HepG2 (cell line): Measurements from ENCODE around the gene ST6GALNAC4. TPM values are rescaled to one million over a fixed set of nuclear protein-coding genes. Genes with fewer than 3 reads are reported as not detected.

Experiments
- ATM ChIP-seq: fragments of 450-650 bp; IDR thresholded peaks from 2 replicates; pipeline ENCODE4 v1.7.1; 2017; ENCODE audit warnings: mild to moderate bottlenecking, borderline replicate concordance
- BCL3 ChIP-seq: sonication (generic); formaldehyde crosslinking; IDR thresholded peaks from 2 replicates; pipeline ENCODE4 v1.5.1; 2020; ENCODE audit warnings: mild to moderate bottlenecking, missing genetic modification reagents, moderate library complexity
- FOXK1 ChIP-seq: sonication (generic); formaldehyde crosslinking; IDR thresholded peaks from 2 replicates; pipeline ENCODE4 v1.4.0; 2020; ENCODE audit warnings: low read depth, missing genetic modification reagents, borderline replicate concordance
- RXRA ChIP-seq: sonication (generic); formaldehyde crosslinking; IDR thresholded peaks from 2 replicates; pipeline ENCODE4 v1.5.1; 2020; ENCODE audit warnings: missing genetic modification reagents
- ZBTB44 ChIP-seq: sonication (generic); formaldehyde crosslinking; IDR thresholded peaks from 2 replicates; pipeline ENCODE4 v1.4.0; 2020; ENCODE audit warnings: missing genetic modification reagents
- ZBTB49 ChIP-seq: sonication (generic); formaldehyde crosslinking; IDR thresholded peaks from 2 replicates; pipeline ENCODE4 v1.4.0; 2020; ENCODE audit warnings: missing genetic modification reagents, borderline replicate concordance
- ZFYVE20 ChIP-seq: sonication (generic); formaldehyde crosslinking; IDR thresholded peaks from 2 replicates; pipeline ENCODE4 v1.8.0; 2023; ENCODE audit warnings: low read depth, mild to moderate bottlenecking, moderate library complexity, missing genetic modification reagents, borderline replicate concordance
- ZKSCAN1 ChIP-seq: fragments of 150-350 bp; IDR thresholded peaks from 2 replicates; pipeline ENCODE4 v1.6.1; 2014; ENCODE audit warnings: low read length
- ZNF235 ChIP-seq: sonication (generic); formaldehyde crosslinking; IDR thresholded peaks from 2 replicates; pipeline ENCODE4 v1.8.1; 2023; ENCODE audit warnings: mild to moderate bottlenecking, missing genetic modification reagents, borderline replicate concordance
- ZNF879 ChIP-seq: sonication (generic); formaldehyde crosslinking; IDR thresholded peaks from 2 replicates; pipeline ENCODE4 v1.8.1; 2023; ENCODE audit warnings: missing genetic modification reagents
- ZNF883 ChIP-seq: sonication (generic); formaldehyde crosslinking; IDR thresholded peaks from 2 replicates; pipeline ENCODE4 v1.5.1; 2020; ENCODE audit warnings: mild to moderate bottlenecking, missing genetic modification reagents; ENCODE audit errors: not compliant biosample characterization
- ZSCAN22 ChIP-seq: sonication (generic); formaldehyde crosslinking; IDR thresholded peaks from 2 replicates; pipeline ENCODE4 v1.4.0; 2020; ENCODE audit warnings: mild to moderate bottlenecking, missing genetic modification reagents
- polyA plus RNA-seq, 8 experiments: library from polyadenylated mRNA; depleted of rRNA in 3 of 8; stranded (reverse) in 7 of 8; unstranded in 1 of 8; fragments of >200 nt; fragmentation: Illumina TruSeq in 4 of 8; extraction: Trizol in 4 of 8; gene quantifications; 2 replicates each; pipeline versions ENCODE4 v1.2.1 to v1.2.3, GENCODE V29; 2011 to 2016; ENCODE audit warnings: low read depth in 4 of 8, missing spikeins in 1 of 8, mixed read lengths in 1 of 8; ENCODE audit not compliant: insufficient read depth in 1 of 8
- total RNA-seq, 5 experiments: library from RNA; depleted of rRNA; stranded (reverse); fragments of >200 nt; fragmentation: Illumina TruSeq; extraction: Trizol; gene quantifications; 2 replicates each; pipeline ENCODE4 v1.2.3, GENCODE V29; 2016; ENCODE audit warnings: low read depth in 1 of 5
- TF ChIP-seq, protein P1 (sequence below): IDR thresholded peaks from 2 replicates; pipeline ENCODE4 v1.6.1; 2016; ENCODE audit warnings: missing compliant biosample characterization, missing genetic modification reagents, borderline replicate concordance
- TF ChIP-seq, protein P2 (sequence below): sonication (generic); formaldehyde crosslinking; IDR thresholded peaks from 2 replicates; pipeline ENCODE4 v1.5.1; 2020; ENCODE audit warnings: missing genetic modification reagents, mild to moderate bottlenecking, borderline replicate concordance
- TF ChIP-seq, protein P3 (sequence below): sonication (generic); formaldehyde crosslinking; IDR thresholded peaks from 2 replicates; pipeline ENCODE4 v1.4.0; 2020; ENCODE audit warnings: missing genetic modification reagents

The ST6GALNAC4 gene
- total and polyA plus RNA-seq, 2 of the 13 experiments (the other 11 are each of a cell fraction or from before 2014, with no cell fraction given) = 18.8 to 27.7 TPM

DNA sequence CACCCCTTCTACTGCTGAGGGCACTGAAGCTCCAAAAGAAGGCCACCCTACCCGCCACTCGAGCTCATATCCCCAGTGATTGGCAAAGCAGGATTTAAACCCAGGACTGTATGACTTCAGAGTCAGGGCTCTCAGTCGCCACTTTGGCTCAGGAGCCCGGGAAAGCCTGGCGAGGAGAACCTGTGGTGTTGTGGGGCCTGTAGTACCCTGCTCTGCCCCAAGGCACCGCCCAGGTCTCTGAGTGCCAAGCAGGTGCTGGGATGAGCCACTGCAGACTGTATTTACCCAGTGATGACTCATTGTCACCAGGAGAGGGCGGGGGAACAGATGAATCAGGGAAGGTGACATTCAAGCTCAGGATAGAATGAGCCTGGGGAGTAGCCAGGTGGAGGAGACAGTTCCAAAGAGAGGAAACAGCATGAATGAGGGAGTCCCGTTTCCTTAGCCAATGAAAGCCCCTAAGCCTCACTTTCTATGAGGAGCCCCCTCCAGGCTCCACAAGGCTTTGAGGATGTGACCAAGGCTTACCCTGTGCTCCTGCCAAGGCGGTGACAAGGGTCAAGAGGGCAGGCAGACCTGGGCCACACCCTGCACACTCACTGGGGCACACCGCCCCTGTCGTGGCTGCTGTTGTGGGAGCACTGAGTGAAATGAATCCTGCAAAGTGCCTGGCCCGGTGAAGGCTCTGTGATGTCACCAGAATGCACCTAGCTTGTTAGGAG lies 38.6 kb upstream of the ST6GALNAC4 start (continued):
- TF ChIP-seq, protein P1, sequence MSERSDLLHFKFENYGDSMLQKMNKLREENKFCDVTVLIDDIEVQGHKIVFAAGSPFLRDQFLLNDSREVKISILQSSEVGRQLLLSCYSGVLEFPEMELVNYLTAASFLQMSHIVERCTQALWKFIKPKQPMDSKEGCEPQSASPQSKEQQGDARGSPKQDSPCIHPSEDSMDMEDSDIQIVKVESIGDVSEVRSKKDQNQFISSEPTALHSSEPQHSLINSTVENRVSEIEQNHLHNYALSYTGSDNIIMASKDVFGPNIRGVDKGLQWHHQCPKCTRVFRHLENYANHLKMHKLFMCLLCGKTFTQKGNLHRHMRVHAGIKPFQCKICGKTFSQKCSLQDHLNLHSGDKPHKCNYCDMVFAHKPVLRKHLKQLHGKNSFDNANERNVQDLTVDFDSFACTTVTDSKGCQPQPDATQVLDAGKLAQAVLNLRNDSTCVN (CRISPR knock-in tag) = no peak
- TF ChIP-seq ZNF235 (CRISPR knock-in tag) (no peak), FOXK1 (CRISPR knock-in tag) (peak; percentile 31; the same call in 1 of the 2 replicates), ZFYVE20 (CRISPR knock-in tag) (no peak), BCL3 (no peak), RXRA (CRISPR knock-in tag) (peak; percentile 49; the same call in 1 of the 2 replicates), ATM (no peak), ZNF883 (CRISPR knock-in tag) (peak; percentile 46), ZBTB44 (CRISPR knock-in tag) (no peak), ZNF879 (CRISPR knock-in tag) (no peak), ZBTB49 (CRISPR knock-in tag) (no peak), ZSCAN22 (CRISPR knock-in tag) (no peak), ZKSCAN1 (no peak)
- TF ChIP-seq, protein P2, sequence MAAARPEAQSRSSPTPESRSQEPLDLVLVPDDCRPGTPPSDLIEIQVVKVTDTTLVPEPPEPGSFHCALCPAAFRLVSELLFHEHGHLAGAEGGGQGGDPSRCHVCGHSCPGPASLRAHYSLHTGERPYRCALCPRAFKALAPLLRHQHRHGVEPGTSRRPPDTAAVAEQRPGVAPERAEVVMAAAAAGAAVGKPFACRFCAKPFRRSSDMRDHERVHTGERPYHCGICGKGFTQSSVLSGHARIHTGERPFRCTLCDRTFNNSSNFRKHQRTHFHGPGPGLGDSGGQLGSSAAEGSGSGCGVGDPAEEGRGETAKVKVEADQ (CRISPR knock-in tag) = no peak
- TF ChIP-seq, protein P3, sequence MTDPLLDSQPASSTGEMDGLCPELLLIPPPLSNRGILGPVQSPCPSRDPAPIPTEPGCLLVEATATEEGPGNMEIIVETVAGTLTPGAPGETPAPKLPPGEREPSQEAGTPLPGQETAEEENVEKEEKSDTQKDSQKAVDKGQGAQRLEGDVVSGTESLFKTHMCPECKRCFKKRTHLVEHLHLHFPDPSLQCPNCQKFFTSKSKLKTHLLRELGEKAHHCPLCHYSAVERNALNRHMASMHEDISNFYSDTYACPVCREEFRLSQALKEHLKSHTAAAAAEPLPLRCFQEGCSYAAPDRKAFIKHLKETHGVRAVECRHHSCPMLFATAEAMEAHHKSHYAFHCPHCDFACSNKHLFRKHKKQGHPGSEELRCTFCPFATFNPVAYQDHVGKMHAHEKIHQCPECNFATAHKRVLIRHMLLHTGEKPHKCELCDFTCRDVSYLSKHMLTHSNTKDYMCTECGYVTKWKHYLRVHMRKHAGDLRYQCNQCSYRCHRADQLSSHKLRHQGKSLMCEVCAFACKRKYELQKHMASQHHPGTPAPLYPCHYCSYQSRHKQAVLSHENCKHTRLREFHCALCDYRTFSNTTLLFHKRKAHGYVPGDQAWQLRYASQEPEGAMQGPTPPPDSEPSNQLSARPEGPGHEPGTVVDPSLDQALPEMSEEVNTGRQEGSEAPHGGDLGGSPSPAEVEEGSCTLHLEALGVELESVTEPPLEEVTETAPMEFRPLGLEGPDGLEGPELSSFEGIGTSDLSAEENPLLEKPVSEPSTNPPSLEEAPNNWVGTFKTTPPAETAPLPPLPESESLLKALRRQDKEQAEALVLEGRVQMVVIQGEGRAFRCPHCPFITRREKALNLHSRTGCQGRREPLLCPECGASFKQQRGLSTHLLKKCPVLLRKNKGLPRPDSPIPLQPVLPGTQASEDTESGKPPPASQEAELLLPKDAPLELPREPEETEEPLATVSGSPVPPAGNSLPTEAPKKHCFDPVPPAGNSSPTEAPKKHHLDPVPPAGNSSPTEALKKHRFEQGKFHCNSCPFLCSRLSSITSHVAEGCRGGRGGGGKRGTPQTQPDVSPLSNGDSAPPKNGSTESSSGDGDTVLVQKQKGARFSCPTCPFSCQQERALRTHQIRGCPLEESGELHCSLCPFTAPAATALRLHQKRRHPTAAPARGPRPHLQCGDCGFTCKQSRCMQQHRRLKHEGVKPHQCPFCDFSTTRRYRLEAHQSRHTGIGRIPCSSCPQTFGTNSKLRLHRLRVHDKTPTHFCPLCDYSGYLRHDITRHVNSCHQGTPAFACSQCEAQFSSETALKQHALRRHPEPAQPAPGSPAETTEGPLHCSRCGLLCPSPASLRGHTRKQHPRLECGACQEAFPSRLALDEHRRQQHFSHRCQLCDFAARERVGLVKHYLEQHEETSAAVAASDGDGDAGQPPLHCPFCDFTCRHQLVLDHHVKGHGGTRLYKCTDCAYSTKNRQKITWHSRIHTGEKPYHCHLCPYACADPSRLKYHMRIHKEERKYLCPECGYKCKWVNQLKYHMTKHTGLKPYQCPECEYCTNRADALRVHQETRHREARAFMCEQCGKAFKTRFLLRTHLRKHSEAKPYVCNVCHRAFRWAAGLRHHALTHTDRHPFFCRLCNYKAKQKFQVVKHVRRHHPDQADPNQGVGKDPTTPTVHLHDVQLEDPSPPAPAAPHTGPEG = no peak
